Activated naive CD8-positive, alpha-beta T cell treated with anti-CD3 and anti-CD28 coated beads, Interleukin-2, amount 50 U/mL, for 24 hours (primary cell): Measurements from ENCODE around the gene TBC1D26.
"Not testable (repeated sequence)": the region's sequence is repeated elsewhere in the genome, so short reads cannot be mapped to it uniquely, and the experiment has no call there.

Source experiments
- ATAC-seq: fragments of 150-1000 bp; cut with Tn5 transposase; one replicate; pipeline ENCODE4 v1.10.0; 2021
- DNase-seq: peaks from one replicate; pipeline ENCODE4 v3.0.0; 2021
- H3K27ac Mint-ChIP-seq: one replicate; pipeline ENCODE4 v1.8.0; 2021; ENCODE audit warnings: mild to moderate bottlenecking, mixed read lengths
- H3K27me3 Mint-ChIP-seq: one replicate; pipeline ENCODE4 v1.8.0; 2021; ENCODE audit warnings: mixed read lengths
- H3K36me3 Mint-ChIP-seq: one replicate; pipeline ENCODE4 v1.8.0; 2021; ENCODE audit warnings: low read depth, mixed read lengths
- H3K4me1 Mint-ChIP-seq: one replicate; pipeline ENCODE4 v1.8.0; 2021; ENCODE audit warnings: mixed read lengths
- H3K4me3 Mint-ChIP-seq: one replicate; pipeline ENCODE4 v1.8.0; 2021; ENCODE audit warnings: mild to moderate bottlenecking, moderate library complexity, mixed read lengths
- H3K9me3 Mint-ChIP-seq: one replicate; pipeline ENCODE4 v1.8.0; 2021; ENCODE audit warnings: mixed read lengths

Gene TBC1D26

DNA sequence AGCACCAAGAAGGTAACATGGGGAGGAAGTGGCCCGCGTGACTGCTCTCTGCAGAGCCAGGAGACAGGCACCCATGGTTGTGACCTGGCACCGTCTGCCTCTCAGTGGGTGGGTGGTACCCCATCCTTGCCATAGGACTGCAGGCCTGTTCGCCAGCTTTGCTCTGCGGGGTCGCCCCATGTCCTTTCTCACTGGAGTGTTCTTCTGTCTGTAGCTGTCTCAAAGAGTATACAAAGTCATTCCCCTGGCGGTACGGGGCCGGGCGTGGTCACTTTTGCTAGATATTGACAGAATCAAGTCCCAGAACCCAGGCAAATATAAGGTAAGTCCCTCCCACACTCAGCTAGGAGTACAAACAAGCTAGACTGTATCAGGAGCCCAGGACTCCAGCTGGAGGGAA, 6.0 kb downstream of the TBC1D26 start:
- ATAC-seq: no peak
- Mint-ChIP-seq H3K4me3 (no peak overlapping the region), H3K36me3 (no peaks in the 10 kb centered on the region), H3K27me3 (peaks cover 4% of the 10 kb centered on the region), H3K27ac (no peak overlapping the region), H3K9me3 (no peaks in the 10 kb centered on the region), H3K4me1 (no peaks in the 10 kb centered on the region)
- no peak for DNase-seq

DNA sequence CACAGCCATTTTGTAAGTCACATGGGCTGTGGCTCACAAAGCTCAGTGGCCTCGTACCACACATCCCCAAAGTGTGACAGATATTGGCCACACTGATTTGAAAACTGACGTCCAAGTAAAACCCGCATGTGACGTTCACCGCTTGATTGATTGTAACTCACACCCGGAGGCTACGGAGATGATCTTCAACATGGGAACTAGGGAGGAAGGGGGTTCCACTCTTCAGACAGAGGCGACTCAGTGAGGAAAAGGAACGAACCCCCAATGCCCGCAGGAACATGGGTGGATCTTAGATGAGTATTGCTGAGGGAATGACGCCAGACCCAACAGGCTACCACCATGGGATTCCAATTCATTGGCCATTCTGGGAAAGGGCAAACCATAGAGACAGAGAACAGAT, 7.2 kb downstream of the TBC1D26 start:
- H3K27me3 Mint-ChIP-seq, H3K4me3 Mint-ChIP-seq, H3K4me1 Mint-ChIP-seq, ATAC-seq, H3K36me3 Mint-ChIP-seq, H3K27ac Mint-ChIP-seq, H3K9me3 Mint-ChIP-seq, DNase-seq: not testable (repeated sequence)

DNA sequence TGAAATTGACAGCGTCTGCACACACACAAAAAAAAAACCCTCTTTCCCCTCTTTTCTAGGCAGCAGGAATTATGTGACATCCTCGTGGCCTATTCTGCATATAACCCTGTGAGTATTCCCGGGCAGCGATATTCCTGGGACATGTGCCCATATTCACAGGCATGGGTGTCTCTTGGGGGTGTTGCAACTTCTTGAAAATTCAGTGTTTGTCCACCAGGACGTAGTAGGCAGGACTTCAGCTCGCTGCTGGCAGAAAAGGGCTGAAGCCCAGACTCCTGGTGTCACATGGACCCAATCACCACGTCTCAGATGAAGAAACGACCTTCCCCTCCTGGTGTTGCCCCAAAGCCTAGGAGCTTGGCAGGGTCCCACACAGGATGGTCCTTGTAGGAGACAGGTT, 8.0 kb downstream of the TBC1D26 start:
- H3K4me3 Mint-ChIP-seq, ATAC-seq, H3K9me3 Mint-ChIP-seq, H3K27ac Mint-ChIP-seq, H3K36me3 Mint-ChIP-seq, H3K27me3 Mint-ChIP-seq, H3K4me1 Mint-ChIP-seq, DNase-seq: not testable (repeated sequence)

DNA sequence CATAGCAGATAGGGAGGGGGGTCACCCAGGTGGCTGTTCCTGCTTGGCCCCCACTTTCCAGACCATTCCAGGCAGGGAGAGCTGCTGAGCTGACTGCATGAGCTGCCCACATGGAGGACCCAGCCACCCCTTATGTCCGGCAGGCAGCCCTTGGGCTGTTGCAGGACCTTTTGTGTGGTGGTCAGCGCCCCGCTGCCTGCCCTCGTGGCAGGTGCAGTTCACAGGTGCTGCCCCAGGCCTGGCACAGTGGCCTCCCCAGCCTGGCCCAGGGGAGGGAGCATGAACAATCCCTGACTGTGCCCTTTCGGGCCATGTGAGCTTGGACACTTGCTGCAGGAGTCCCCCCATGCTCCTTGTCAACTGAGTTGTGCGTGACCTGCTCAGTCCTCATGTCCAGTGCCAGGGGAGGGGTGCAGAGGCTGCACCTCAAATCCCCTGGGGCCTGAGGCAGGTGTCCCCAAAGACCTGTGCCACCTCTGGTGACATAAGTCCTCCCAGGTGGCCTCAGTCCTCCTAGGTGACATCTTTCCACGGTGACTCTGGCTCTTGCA, 8.6 kb downstream of the TBC1D26 start:
- DNase-seq: no peak
- ATAC-seq: no peak
- no peaks in the 10 kb centered on the region for H3K36me3 Mint-ChIP-seq
- H3K4me1 Mint-ChIP-seq: no peaks in the 10 kb centered on the region
- no peak overlapping the region for H3K27ac Mint-ChIP-seq
- peaks cover 4% of the 10 kb centered on the region for H3K27me3 Mint-ChIP-seq
- no peaks in the 10 kb centered on the region for H3K9me3 Mint-ChIP-seq
- no peak overlapping the region for H3K4me3 Mint-ChIP-seq

DNA sequence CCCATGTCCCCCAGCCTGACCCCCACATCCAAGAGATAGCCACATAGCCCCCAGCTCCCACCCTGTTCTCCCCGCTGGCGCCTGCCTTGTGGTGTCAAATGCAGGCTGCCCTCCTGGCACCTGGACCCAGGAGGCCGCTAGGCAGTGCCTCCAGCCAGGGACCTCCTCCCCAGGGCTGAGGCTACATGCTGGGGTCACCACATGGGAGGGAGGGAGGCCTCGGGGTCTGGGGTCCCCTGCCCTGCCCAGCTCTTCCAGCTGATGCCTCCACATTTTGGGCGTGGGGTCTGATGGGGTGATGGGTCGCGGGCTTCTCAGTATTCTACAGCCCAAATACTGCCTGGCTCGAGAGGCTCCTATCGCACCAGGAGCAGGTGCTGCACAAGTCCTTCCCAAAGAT, 9.5 kb downstream of the TBC1D26 start:
- Mint-ChIP-seq H3K9me3 (no peaks in the 10 kb centered on the region), H3K4me3 (no peak overlapping the region), H3K36me3 (no peaks in the 10 kb centered on the region), H3K27me3 (peaks cover 4% of the 10 kb centered on the region), H3K27ac (no peak overlapping the region), H3K4me1 (no peaks in the 10 kb centered on the region)
- DNase-seq: no peak
- ATAC-seq: no peak

DNA sequence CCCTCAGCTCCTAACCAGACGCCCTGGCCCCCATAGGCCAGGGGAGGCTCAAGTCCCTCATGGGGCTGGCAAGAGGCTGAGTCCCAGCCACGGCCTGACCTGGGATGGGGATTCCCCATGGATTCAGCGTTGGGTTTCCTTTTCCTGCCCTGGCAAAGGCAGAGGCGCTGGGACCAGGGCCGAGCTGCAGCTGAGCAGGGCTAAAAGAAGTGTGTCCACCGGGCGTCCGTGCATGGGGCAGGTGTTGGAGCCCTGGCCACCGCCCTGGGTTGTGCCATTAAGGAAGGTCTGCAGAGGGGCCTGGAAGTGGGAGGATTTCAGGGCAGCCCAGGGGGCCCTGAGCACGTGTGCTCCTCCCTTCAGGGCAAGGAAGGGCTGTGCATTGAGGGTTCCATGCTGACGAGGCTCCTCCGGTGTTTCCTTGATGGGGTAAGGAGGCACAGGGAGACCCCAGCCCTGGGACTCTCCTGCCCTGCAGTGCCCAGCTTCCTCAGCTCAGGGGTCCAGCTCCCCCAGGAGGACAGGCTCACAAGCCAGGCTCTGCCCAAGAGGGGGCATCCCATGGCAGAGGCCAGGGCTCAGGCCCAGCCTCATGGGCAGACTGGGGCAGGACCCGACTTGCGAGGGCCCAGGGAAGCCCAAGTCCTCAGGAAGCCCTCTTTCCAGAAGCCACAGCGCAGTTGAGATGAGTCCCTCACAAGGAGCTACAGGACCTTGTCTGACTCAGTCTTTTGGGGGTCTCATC, 10.1 kb downstream of the TBC1D26 start:
- Mint-ChIP-seq H3K4me3 (no peak overlapping the region), H3K36me3 (no peaks in the 10 kb centered on the region), H3K4me1 (no peaks in the 10 kb centered on the region), H3K9me3 (no peaks in the 10 kb centered on the region), H3K27me3 (peaks cover 5% of the 10 kb centered on the region), H3K27ac (no peak overlapping the region)
- DNase-seq (no peak), ATAC-seq (no peak)

DNA sequence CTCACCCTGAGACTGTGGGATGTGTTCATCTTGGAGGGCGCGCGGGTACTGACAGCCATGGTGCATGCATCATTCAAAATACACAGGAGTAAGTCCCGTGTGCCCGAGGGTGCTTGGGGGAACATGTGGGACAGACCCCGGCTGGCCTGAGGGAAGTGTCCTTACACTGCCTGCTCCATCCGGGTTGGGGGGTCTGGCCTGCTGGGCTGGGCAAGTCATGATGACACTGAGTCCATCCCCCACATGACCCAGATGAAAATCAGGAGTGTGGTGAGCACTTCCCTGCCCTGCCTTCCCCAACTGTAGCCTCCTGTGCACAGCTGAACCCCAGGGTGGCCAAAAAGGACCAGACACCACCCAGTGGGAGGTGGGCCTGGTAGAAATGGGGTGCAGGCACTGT, 10.8 kb downstream of the TBC1D26 start:
- peaks cover 5% of the 10 kb centered on the region for H3K27me3 Mint-ChIP-seq

DNA sequence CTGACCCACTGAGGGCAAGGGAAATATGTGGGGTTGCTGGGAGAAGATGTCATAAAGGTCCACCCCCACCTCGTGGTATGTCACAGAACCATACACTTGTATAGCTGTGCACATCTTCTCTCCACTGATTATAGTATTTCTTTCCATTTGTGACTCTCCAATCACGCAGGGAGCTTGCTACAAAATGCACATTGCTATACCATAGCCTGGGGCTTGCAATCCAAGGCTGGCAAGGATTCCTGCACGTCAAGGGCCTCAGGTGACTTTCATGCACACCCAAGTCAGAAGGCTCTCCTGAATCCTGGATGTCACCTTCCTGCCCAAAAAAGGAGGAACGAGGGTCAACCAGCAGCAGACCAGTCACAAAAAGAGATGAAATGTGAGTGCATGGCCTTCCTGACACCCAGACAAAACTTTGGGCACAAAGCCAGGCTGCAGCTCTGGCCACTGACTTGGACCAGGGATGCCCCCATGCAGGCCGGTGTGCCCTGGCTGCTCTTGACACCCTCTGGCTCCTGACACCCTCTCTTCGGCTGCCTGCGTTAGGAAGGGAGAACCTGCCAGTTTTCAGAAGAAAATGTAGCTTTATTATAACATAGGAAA, 12.1 kb downstream of the TBC1D26 start:
- no peaks in the 10 kb centered on the region for H3K36me3 Mint-ChIP-seq
- no peak overlapping the region for H3K4me3 Mint-ChIP-seq
- no peak for DNase-seq
- no peaks in the 10 kb centered on the region for H3K4me1 Mint-ChIP-seq
- H3K27me3 Mint-ChIP-seq: peaks cover 5% of the 10 kb centered on the region
- no peaks in the 10 kb centered on the region for H3K9me3 Mint-ChIP-seq
- ATAC-seq: no peak
- no peak overlapping the region for H3K27ac Mint-ChIP-seq

More for the DNA sequence above, 10.8 kb downstream of the TBC1D26 start:
- Mint-ChIP-seq H3K4me3 (no peak overlapping the region), H3K36me3 (no peaks in the 10 kb centered on the region), H3K4me1 (no peaks in the 10 kb centered on the region), H3K9me3 (no peaks in the 10 kb centered on the region), H3K27ac (no peak overlapping the region)
- no peak for DNase-seq
- no peak for ATAC-seq

DNA sequence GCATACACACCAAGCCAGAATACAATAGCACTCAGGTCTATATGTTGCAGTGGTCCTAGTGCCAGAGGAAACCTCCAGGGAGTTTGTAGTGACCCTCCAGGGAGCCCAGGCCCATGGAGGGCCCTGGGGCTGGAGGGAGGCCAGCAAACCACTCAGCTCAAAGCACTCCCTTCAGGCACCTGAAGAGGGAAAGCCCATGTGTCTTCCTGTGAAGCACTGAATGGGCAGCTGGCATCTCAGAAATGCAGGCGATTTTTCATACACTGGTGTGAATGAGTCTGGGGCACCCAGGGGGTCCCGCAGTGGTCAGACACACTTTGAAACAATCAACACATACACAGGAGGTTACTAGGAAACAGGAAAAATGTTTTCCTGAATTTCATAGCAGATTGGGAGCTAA, 12.8 kb downstream of the TBC1D26 start:
- H3K4me1 Mint-ChIP-seq: no peaks in the 10 kb centered on the region
- no peak overlapping the region for H3K27ac Mint-ChIP-seq
- ATAC-seq (no peak), DNase-seq (no peak)
- no peaks in the 10 kb centered on the region for H3K9me3 Mint-ChIP-seq
- no peaks in the 10 kb centered on the region for H3K36me3 Mint-ChIP-seq
- H3K4me3 Mint-ChIP-seq: no peak overlapping the region
- peaks cover 1% of the 10 kb centered on the region for H3K27me3 Mint-ChIP-seq

DNA sequence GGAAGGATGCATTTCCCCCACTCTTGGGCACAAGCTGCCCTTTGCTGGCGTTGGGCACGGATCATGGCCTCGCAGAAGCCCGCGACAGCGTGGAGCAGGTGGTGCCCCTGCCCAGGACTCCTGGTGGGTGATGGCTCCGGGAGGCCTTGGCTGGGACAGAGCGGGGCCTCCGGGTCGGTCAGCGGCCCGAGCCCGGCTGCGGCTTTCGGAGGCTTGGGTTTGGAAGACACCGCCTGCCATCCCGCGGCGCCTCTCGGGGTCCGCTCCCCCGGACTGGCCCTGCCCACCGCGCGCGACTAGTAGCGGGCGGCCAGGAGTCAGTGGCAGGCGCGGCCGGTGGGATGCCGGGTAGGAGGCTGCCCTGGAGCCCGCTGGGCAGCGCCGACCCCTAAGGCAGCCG, 17.3 kb downstream of the TBC1D26 start:
- H3K4me1 Mint-ChIP-seq, DNase-seq, H3K4me3 Mint-ChIP-seq, H3K36me3 Mint-ChIP-seq, H3K9me3 Mint-ChIP-seq, ATAC-seq, H3K27ac Mint-ChIP-seq, H3K27me3 Mint-ChIP-seq: not testable (repeated sequence)

DNA sequence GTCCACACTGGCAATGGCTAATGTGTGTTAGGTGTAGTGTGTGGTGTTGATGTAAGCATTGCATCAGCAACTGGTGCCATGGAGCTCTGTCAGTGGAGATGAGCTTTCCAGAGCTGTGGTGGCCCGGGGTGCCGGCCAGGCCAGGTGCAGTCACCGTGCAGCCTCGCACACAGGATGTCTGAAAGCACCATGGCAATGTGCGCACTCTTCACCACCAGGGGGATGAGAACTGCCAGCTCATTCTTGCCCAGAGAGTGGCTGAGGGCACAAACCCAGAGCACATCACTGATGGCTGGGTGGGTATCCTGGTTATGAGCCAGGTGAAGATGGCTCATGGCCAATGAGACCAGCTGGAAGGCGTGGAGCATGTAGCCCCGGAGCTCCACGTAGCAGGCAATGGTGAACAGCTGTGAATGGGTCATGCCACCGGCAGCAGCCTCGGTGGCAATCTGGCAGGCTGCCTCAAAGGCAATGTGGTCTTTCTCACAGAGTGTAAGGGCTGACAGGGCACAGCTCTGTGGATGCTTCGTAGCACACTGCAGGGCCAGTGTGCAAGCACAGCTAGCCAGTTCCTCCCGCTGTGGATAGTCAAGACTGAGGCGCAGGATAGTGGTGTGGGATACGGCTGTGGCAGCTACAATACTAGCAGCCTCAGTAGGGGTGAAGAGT, 36.9 kb downstream of the TBC1D26 start:
- H3K4me1 Mint-ChIP-seq, ATAC-seq, H3K27me3 Mint-ChIP-seq, DNase-seq, H3K4me3 Mint-ChIP-seq, H3K27ac Mint-ChIP-seq, H3K36me3 Mint-ChIP-seq, H3K9me3 Mint-ChIP-seq: not testable (repeated sequence)

DNA sequence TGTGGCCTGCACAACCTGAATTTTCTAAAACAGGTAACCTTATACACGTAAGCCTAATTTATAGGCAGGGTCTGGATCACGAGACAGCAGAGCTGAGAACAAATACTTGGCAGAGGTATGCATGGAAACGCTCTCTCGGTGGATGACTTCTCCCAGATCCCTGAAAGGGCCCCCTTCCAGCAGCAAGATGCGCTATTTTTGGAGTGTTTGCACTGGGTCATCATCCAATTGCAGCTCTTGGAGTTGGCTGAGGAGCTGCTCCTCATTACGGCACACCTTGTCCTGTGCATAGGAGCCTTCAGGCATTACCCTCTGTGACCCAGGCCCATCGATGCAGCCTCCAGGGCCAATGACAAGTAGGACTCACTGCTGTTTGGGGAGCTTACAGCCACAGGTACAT, 38.6 kb downstream of the TBC1D26 start:
- H3K27me3 Mint-ChIP-seq, ATAC-seq, H3K27ac Mint-ChIP-seq, H3K36me3 Mint-ChIP-seq, DNase-seq, H3K4me1 Mint-ChIP-seq, H3K9me3 Mint-ChIP-seq, H3K4me3 Mint-ChIP-seq: not testable (repeated sequence)

DNA sequence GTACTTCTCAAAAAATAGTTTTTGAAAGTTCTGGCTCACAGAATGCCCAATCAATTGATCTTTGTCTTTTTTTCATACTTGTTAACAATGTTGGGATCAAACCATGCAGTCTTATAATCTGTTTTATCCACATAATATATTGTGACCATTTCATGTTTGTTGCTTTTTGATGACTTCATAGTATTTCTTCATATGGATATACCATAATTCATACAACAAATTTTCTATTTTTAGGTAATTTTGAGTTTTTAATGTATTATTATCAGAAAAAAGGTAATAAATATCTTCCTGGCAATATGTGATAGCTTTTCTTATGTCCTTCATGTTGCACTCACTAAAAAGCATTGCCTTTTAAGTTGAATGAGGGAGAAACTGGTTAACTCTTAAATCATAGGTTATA, 44.8 kb downstream of the TBC1D26 start:
- ATAC-seq (no peak), DNase-seq (no peak)

DNA sequence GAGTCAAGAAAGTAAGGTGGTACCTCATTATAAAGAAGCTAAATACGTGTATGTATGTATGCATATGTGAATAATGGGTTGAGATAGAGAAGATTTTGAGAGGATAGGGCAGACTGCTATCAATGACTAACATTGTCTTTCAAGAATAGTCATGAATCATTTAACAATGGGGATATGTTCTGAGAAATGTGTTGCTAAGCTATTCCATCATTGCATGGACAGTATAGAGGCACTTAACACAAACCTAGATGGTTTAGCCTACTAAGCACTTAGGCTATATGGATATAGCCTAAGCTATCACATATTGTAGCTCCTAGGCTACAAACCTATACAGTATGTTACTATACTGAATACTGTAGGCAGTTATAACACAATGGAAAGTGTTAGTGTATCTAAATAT, 45.2 kb downstream of the TBC1D26 start:
- Mint-ChIP-seq H3K27ac (no peak overlapping the region), H3K9me3 (peaks cover 38% of the 10 kb centered on the region), H3K4me3 (no peak overlapping the region), H3K4me1 (no peaks in the 10 kb centered on the region), H3K36me3 (peaks cover 12% of the 10 kb centered on the region), H3K27me3 (peaks cover 21% of the 10 kb centered on the region)
- ATAC-seq: no peak
- no peak for DNase-seq

More for the DNA sequence above, 44.8 kb downstream of the TBC1D26 start:
- peaks cover 12% of the 10 kb centered on the region for H3K36me3 Mint-ChIP-seq
- H3K9me3 Mint-ChIP-seq: peaks cover 38% of the 10 kb centered on the region
- no peaks in the 10 kb centered on the region for H3K4me1 Mint-ChIP-seq
- H3K27ac Mint-ChIP-seq: no peak overlapping the region
- H3K4me3 Mint-ChIP-seq: no peak overlapping the region
- H3K27me3 Mint-ChIP-seq: peaks cover 17% of the 10 kb centered on the region

DNA sequence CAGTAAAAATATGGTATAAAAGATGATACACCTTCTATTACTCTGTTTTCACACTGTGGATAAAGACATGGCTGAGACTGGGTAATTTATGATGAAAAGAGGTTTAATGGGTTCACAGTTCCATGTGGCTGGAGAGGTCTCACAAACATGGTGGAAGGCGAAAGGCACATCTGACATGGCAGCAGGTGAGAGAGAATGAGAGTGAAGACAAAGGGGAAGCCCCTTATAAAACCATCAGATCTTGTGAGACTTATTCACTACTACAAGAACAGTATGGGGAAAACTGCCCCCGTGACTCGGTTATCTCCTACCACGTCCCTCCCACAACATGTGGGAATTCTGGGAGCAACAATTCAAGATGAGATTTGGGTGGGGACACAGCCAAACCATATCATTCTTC, 45.6 kb downstream of the TBC1D26 start:
- H3K4me1 Mint-ChIP-seq: no peaks in the 10 kb centered on the region
- no peak overlapping the region for H3K27ac Mint-ChIP-seq
- ATAC-seq (no peak), DNase-seq (no peak)
- H3K36me3 Mint-ChIP-seq: peaks cover 12% of the 10 kb centered on the region
- H3K4me3 Mint-ChIP-seq: no peak overlapping the region
- H3K27me3 Mint-ChIP-seq: peaks cover 23% of the 10 kb centered on the region
- H3K9me3 Mint-ChIP-seq: peaks cover 38% of the 10 kb centered on the region
